ENCODE data around the gene SUPT3H.
"Not testable (repeated sequence)": the region's sequence is repeated elsewhere in the genome, so short reads cannot be mapped to it uniquely, and the experiment has no call there.

SUPT3H gene

GRCh38 chr6:45105170-45105820 lies 272.4 kb downstream of the SUPT3H start:
- no peak for DNase-seq

GRCh38 chr6:45104429-45104828 lies 273.3 kb downstream of the SUPT3H start:
- DNase-seq = no peak

- no peak for DNase-seq
Observed at GRCh38 chr6:45098256-45098655, 279.5 kb downstream of the SUPT3H start.

GRCh38 chr6:45094831-45095230 lies 282.9 kb downstream of the SUPT3H start:
- no peak for DNase-seq

GRCh38 chr6:45092135-45092534 lies 285.6 kb downstream of the SUPT3H start:
- no peak for DNase-seq

GRCh38 chr6:45086360-45087084 lies 291.2 kb downstream of the SUPT3H start:
- peak; percentile 2 for DNase-seq

GRCh38 chr6:45084257-45084656 lies 293.5 kb downstream of the SUPT3H start:
- no peak for DNase-seq

- no peak for DNase-seq
Observed at GRCh38 chr6:45082091-45082490, 295.6 kb downstream of the SUPT3H start.

- DNase-seq = no peak
Observed at GRCh38 chr6:45081634-45082033, 296.1 kb downstream of the SUPT3H start.

GRCh38 chr6:45078432-45078831 lies 299.3 kb downstream of the SUPT3H start:
- no peak for DNase-seq

- no peak for DNase-seq
Observed at GRCh38 chr6:45076217-45076930, 301.4 kb downstream of the SUPT3H start.

GRCh38 chr6:45075246-45075645 lies 302.5 kb downstream of the SUPT3H start:
- DNase-seq = no peak

GRCh38 chr6:45074439-45074838 lies 303.3 kb downstream of the SUPT3H start:
- no peak for DNase-seq

GRCh38 chr6:45073771-45074170 lies 304.0 kb downstream of the SUPT3H start:
- DNase-seq = no peak

GRCh38 chr6:45072673-45073072 lies 305.1 kb downstream of the SUPT3H start:
- no peak for DNase-seq

GRCh38 chr6:45072016-45072415 lies 305.7 kb downstream of the SUPT3H start:
- no peak for DNase-seq

- DNase-seq = no peak
Observed at GRCh38 chr6:45069091-45069490, 308.6 kb downstream of the SUPT3H start.

- DNase-seq = not testable (repeated sequence)
Observed at GRCh38 chr6:45067446-45067845, 310.3 kb downstream of the SUPT3H start.

GRCh38 chr6:45062659-45063058 lies 315.1 kb downstream of the SUPT3H start:
- peak; percentile 67 for DNase-seq

GRCh38 chr6:45057711-45058110 lies 320.0 kb downstream of the SUPT3H start:
- DNase-seq = no peak

- DNase-seq = no peak
Observed at GRCh38 chr6:45054610-45055009, 323.1 kb downstream of the SUPT3H start.

GRCh38 chr6:45052325-45052724 lies 325.4 kb downstream of the SUPT3H start:
- DNase-seq = no peak

GRCh38 chr6:45049188-45049843 lies 328.4 kb downstream of the SUPT3H start:
- peak; percentile 42 for DNase-seq

Measured in DMS53 (cell line).